Tongue (tissue), 2 donors: Measurements from ENCODE around the gene HOXD8. TPM values are rescaled to one million over a fixed set of nuclear protein-coding genes. Genes with fewer than 3 reads are reported as not detected.

Experiments
- DNase-seq: peaks from one replicate; pipeline ENCODE4 v3.0.0-alpha.2; 2015
- total RNA-seq: library from RNA; depleted of rRNA; stranded (reverse); fragments of >200 nt; gene quantifications from one replicate; pipeline ENCODE4 v1.2.3, GENCODE V29; 2014

The HOXD8 gene
- total RNA-seq, 1 donor from 2014 or later: 2.7 TPM

GRCh38 chr2:176160251-176160985, 30.9 kb downstream of the HOXD8 start:
- DNase-seq: no peak

DNA sequence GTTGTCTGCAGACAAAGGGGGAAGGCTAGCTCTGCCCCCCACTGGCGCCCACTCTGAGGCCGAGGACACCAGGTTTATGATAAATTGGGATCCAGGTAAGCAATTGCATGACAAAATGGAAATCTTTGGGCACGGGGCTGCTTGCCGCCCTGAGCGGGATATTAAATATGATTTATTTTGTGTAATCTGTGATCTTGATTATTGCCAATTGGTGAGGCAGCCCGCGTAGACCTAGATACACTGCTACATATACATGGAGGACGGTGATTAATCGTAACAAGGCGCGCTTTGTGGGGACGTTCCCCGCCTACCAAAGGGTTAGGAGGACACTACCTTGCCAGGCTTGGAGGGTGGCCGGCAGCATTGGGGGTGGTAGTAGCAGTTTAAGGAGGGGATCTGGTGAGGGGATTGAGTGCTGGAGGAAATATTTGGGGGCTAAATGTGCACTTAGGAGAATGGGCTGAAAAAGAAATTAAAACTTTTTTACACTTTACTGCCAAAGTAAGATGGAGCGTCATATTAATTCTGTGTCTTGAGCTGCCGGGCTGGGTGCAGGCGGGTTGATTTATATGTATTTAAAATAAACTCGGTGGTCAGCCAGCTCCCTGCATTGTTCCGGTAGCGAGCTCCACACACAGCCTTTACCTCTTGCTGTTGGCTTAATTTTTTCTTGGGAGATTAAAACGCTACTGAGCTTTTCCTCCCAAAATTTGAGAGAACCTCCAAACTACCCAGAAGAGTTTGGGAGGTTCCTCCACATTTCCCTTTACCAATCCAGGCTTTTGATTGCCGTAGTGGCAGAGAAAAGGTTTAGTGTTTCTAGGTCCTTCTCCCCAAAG, 31.7 kb downstream of the HOXD8 start:
- DNase-seq: no peak

GRCh38 chr2:176161825-176162626, 32.5 kb downstream of the HOXD8 start:
- DNase-seq: peak; percentile 68

- no peak for DNase-seq
Measured at GRCh38 chr2:176162911-176163671, 33.6 kb downstream of the HOXD8 start.

GRCh38 chr2:176163672-176164056, 34.2 kb downstream of the HOXD8 start:
- no peak for DNase-seq

- no peak for DNase-seq
Measured at GRCh38 chr2:176164201-176164600, 34.7 kb downstream of the HOXD8 start.

GRCh38 chr2:176164611-176165369, 35.3 kb downstream of the HOXD8 start:
- no peak for DNase-seq

GRCh38 chr2:176165370-176166050, 36.0 kb downstream of the HOXD8 start:
- no peak for DNase-seq

DNA sequence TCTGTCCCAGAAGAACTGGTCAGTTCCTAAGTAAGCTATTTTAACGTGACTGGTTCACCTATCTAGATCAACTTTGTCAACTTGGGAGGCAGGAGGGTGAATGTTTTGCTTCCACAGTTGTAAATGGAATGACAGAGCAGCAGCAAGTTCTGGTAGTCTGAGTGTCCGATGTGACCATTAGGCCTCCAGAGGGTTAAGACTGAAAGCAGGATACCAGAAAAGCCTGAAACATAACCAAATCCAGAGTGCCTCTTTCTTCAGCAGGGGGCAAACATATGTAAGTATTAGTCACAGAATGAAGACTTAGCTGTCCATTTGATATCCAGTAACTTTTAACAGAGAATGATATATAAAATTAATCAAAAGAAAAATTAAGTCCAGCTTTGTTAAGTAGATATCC, 36.8 kb downstream of the HOXD8 start:
- DNase-seq: no peak

DNA sequence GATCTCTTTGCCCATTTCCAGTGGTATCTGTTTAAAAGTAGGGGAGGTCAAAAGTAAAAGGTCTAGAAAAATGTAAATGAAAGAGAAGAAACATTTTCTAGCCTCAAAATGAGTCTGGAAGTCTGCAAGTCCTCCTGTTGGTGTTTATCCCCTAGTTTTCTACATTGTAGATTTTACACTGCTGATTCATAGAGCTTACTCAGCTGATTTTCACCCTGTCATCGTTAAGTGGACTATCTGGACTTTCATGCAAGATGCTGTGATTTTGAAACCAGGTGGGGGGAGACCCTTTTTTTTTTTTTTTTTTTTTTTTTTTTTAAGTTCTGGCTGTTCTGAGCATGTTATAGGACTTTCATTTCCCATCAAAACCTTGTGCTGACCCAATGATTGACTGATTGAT, 37.9 kb downstream of the HOXD8 start:
- no peak for DNase-seq

DNA sequence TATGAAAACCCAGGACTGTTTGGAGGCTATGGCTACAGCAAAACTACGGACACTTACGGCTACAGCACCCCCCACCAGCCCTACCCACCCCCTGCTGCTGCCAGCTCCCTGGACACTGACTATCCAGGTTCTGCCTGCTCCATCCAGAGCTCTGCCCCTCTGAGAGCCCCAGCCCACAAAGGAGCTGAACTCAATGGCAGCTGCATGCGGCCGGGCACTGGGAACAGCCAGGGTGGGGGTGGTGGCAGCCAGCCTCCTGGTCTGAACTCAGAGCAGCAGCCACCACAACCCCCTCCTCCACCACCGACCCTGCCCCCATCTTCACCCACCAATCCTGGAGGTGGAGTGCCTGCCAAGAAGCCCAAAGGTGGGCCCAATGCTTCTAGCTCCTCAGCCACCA, 39.7 kb downstream of the HOXD8 start:
- no peak for DNase-seq

GRCh38 chr2:176169711-176170110, 40.2 kb downstream of the HOXD8 start:
- DNase-seq: no peak

DNA sequence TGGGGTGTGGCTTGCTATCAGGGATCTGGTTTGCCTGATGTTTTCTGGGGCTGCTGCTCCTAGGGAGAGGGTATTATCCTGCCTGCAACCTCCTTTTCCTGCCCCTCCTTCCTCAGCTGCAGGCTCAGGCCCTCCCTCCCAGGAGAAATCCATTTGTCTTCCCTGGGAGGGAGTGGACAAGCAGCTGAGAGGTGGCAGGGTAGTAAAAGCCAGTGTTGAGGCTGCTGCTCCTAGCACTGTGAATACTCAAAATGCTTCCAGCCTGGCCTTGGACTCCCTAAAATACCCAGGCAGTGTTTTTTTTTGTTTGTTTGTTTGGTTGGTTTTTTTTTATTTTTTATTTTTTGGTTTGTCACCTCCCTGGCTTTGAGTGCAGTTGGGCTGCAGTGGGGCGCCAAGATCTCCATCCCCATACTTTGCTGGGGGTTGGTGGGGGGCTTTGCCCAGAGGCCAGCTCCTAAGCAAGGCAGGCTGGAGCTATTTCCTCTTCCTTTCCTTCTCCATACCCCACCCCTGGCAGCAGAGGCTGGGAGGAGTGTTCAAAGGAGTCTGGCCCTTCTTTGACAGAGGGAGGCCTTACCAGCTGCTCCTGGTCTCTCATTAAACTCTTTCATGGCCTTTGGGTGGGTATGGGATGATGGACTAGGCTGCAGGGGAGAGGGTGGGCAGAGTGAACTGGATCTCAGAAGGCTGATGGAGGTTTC, 41.2 kb downstream of the HOXD8 start:
- DNase-seq: no peak

GRCh38 chr2:176171351-176172006, 42.0 kb downstream of the HOXD8 start:
- DNase-seq: no peak

DNA sequence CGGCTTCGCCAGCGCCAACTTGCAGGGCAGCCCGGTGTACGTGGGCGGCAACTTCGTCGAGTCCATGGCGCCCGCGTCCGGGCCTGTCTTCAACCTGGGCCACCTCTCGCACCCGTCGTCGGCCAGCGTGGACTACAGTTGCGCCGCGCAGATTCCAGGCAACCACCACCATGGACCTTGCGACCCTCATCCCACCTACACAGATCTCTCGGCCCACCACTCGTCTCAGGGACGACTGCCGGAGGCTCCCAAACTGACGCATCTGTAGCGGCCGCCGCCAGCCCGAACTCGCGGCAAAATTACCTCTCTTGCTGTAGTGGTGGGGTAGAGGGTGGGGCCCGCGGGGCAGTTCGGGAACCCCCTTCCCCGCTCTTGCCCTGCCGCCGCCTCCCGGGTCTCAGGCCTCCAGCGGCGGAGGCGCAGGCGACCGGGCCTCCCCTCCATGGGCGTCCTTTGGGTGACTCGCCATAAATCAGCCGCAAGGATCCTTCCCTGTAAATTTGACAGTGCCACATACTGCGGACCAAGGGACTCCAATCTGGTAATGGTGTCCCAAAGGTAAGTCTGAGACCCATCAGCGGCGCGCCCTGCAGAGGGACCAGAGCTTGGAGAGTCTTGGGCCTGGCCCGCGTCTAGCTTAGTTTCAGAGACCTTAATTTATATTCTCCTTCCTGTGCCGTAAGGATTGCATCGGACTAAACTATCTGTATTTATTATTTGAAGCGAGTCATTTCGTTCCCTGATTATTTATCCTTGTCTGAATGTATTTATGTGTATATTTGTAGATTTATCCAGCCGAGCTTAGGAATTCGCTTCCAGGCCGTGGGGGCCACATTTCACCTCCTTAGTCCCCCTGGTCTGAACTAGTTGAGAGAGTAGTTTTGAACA, 42.7 kb downstream of the HOXD8 start:
- no peak for DNase-seq

GRCh38 chr2:176172895-176173566, 43.5 kb downstream of the HOXD8 start:
- DNase-seq: no peak

- DNase-seq: no peak
Measured at GRCh38 chr2:176173567-176174381, 44.3 kb downstream of the HOXD8 start.
